ENCODE measurements around the gene RNF8.
"Not testable (repeated sequence)": the region's sequence is repeated elsewhere in the genome, so short reads cannot be mapped to it uniquely, and the experiment has no call there.

The RNF8 gene

GRCh38 chr6:37307484-37307883 lies 46.3 kb upstream of the RNF8 start:
- not testable (repeated sequence) for H2BK12ac ChIP-seq (ENCODE audit: low read length); H3K9ac ChIP-seq (ENCODE audit: low read length); H3K14ac ChIP-seq (ENCODE audit: low read length); H2BK5ac ChIP-seq (ENCODE audit: low read depth, low read length, poor library complexity); H4K12ac ChIP-seq (ENCODE audit: low read depth, low read length); H2AK5ac ChIP-seq (ENCODE audit: low read length); H3K18ac ChIP-seq (ENCODE audit: low read length); H4K91ac ChIP-seq (ENCODE audit: low read depth, low read length); H3K4me2 ChIP-seq (ENCODE audit: low read length); H3K27me3 ChIP-seq (ENCODE audit: insufficient read depth, low read length); H3K27ac ChIP-seq (ENCODE audit: low read depth, low read length); H3K23ac ChIP-seq (ENCODE audit: low read length); H3K4me3 ChIP-seq (ENCODE audit: low read depth, low read length); H2AFZ ChIP-seq (ENCODE audit: insufficient read depth, low read length, poor library complexity); H4K8ac ChIP-seq (ENCODE audit: low read depth, low read length); H3K79me2 ChIP-seq (ENCODE audit: control insufficient read depth, insufficient read depth, low read length, poor library complexity); H3K4ac ChIP-seq (ENCODE audit: low read depth, low read length); H2BK120ac ChIP-seq (ENCODE audit: insufficient read depth, low read length, poor library complexity); H3K9me3 ChIP-seq (ENCODE audit: insufficient read depth, low read depth, low read length); H3K79me1 ChIP-seq (ENCODE audit: low read length)
- peak in 1 of 2 donors; percentile 15 for DNase-seq
- H3K4me1 ChIP-seq (ENCODE audit: control insufficient read depth in 1 of 2, insufficient read depth in 2 of 2, low read length in 2 of 2) = peaks cover 10 to 17% of the 10 kb centered on the region in 2 experiments
- WGBS (ENCODE audit: extremely low coverage, insufficient coverage, insufficient read length) = no CpG with 5 or more reads among the region's 10 CpGs
- peaks cover 2 to 10% of the 10 kb centered on the region in 2 experiments for H3K36me3 ChIP-seq (ENCODE audit: control insufficient read depth in 1 of 2, insufficient read depth in 2 of 2, low read length in 2 of 2)

GRCh38 chr6:37308069-37308815 lies 45.5 kb upstream of the RNF8 start:
- no peak overlapping the region for H4K12ac ChIP-seq (ENCODE audit: low read depth, low read length)
- H3K14ac ChIP-seq (ENCODE audit: low read length) = no peak overlapping the region
- no peaks in the 10 kb centered on the region for H3K27me3 ChIP-seq (ENCODE audit: insufficient read depth, low read length)
- no peaks in the 10 kb centered on the region for H3K79me2 ChIP-seq (ENCODE audit: control insufficient read depth, insufficient read depth, low read length, poor library complexity)
- H3K9me3 ChIP-seq (ENCODE audit: insufficient read depth, low read depth, low read length) = no peaks in the 10 kb centered on the region
- no peak overlapping the region for H3K4ac ChIP-seq (ENCODE audit: low read depth, low read length)
- DNase-seq = no peak
- no peak overlapping the region for H3K4me2 ChIP-seq (ENCODE audit: low read length)
- no peak overlapping the region for H3K27ac ChIP-seq (ENCODE audit: low read depth, low read length)
- H2BK120ac ChIP-seq (ENCODE audit: insufficient read depth, low read length, poor library complexity) = no peak overlapping the region
- H4K8ac ChIP-seq (ENCODE audit: low read depth, low read length) = no peak overlapping the region
- peaks cover 10 to 17% of the 10 kb centered on the region in 2 experiments for H3K4me1 ChIP-seq (ENCODE audit: control insufficient read depth in 1 of 2, insufficient read depth in 2 of 2, low read length in 2 of 2)
- H3K18ac ChIP-seq (ENCODE audit: low read length) = no peak overlapping the region
- H2BK12ac ChIP-seq (ENCODE audit: low read length) = no peak overlapping the region
- H3K79me1 ChIP-seq (ENCODE audit: low read length) = no peaks in the 10 kb centered on the region
- peaks cover 6 to 8% of the 10 kb centered on the region in 2 experiments for H3K36me3 ChIP-seq (ENCODE audit: control insufficient read depth in 1 of 2, insufficient read depth in 2 of 2, low read length in 2 of 2)
- H2BK5ac ChIP-seq (ENCODE audit: low read depth, low read length, poor library complexity) = no peak overlapping the region
- no CpG with 5 or more reads among the region's 5 CpGs for WGBS (ENCODE audit: extremely low coverage, insufficient coverage, insufficient read length)
- H3K9ac ChIP-seq (ENCODE audit: low read length) = no peak overlapping the region
- no peak overlapping the region for H3K23ac ChIP-seq (ENCODE audit: low read length)
- H3K4me3 ChIP-seq (ENCODE audit: low read depth, low read length) = no peak overlapping the region
- H4K91ac ChIP-seq (ENCODE audit: low read depth, low read length) = no peak overlapping the region
- no peak overlapping the region for H2AFZ ChIP-seq (ENCODE audit: insufficient read depth, low read length, poor library complexity)
- H2AK5ac ChIP-seq (ENCODE audit: low read length) = no peak overlapping the region

GRCh38 chr6:37309046-37309445 lies 44.7 kb upstream of the RNF8 start:
- Histone ChIP-seq H2AK5ac (ENCODE audit: low read length) (no peak overlapping the region), H3K18ac (ENCODE audit: low read length) (no peak overlapping the region), H3K4me1 (ENCODE audit: control insufficient read depth in 1 of 2, insufficient read depth in 2 of 2, low read length in 2 of 2) (peaks cover 8 to 17% of the 10 kb centered on the region in 2 experiments), H4K8ac (ENCODE audit: low read depth, low read length) (no peak overlapping the region), H3K4me2 (ENCODE audit: low read length) (no peak overlapping the region), H2BK12ac (ENCODE audit: low read length) (no peak overlapping the region), H2BK5ac (ENCODE audit: low read depth, low read length, poor library complexity) (no peak overlapping the region), H3K9ac (ENCODE audit: low read length) (no peak overlapping the region), H3K36me3 (ENCODE audit: control insufficient read depth in 1 of 2, insufficient read depth in 2 of 2, low read length in 2 of 2) (peaks cover 9 to 17% of the 10 kb centered on the region in 2 experiments), H3K9me3 (ENCODE audit: insufficient read depth, low read depth, low read length) (no peaks in the 10 kb centered on the region), H3K14ac (ENCODE audit: low read length) (no peak overlapping the region), H3K4ac (ENCODE audit: low read depth, low read length) (no peak overlapping the region), H3K79me1 (ENCODE audit: low read length) (no peaks in the 10 kb centered on the region), H3K4me3 (ENCODE audit: low read depth, low read length) (no peak overlapping the region), H3K27ac (ENCODE audit: low read depth, low read length) (no peak overlapping the region), H2AFZ (ENCODE audit: insufficient read depth, low read length, poor library complexity) (no peak overlapping the region), H4K91ac (ENCODE audit: low read depth, low read length) (no peak overlapping the region), H3K27me3 (ENCODE audit: insufficient read depth, low read length) (no peaks in the 10 kb centered on the region), H3K79me2 (ENCODE audit: control insufficient read depth, insufficient read depth, low read length, poor library complexity) (no peaks in the 10 kb centered on the region), H4K12ac (ENCODE audit: low read depth, low read length) (no peak overlapping the region), H2BK120ac (ENCODE audit: insufficient read depth, low read length, poor library complexity) (no peak overlapping the region), H3K23ac (ENCODE audit: low read length) (no peak overlapping the region)
- no peak for DNase-seq
- no CpG with 5 or more reads among the region's 1 CpG for WGBS (ENCODE audit: extremely low coverage, insufficient coverage, insufficient read length)

GRCh38 chr6:37309692-37310091 lies 44.1 kb upstream of the RNF8 start:
- Histone ChIP-seq H4K91ac (ENCODE audit: low read depth, low read length) (no peak overlapping the region), H3K9ac (ENCODE audit: low read length) (no peak overlapping the region), H2BK12ac (ENCODE audit: low read length) (no peak overlapping the region), H3K9me3 (ENCODE audit: insufficient read depth, low read depth, low read length) (no peaks in the 10 kb centered on the region), H2AK5ac (ENCODE audit: low read length) (no peak overlapping the region), H3K79me2 (ENCODE audit: control insufficient read depth, insufficient read depth, low read length, poor library complexity) (no peaks in the 10 kb centered on the region), H3K79me1 (ENCODE audit: low read length) (no peaks in the 10 kb centered on the region), H4K8ac (ENCODE audit: low read depth, low read length) (no peak overlapping the region), H3K4me1 (ENCODE audit: control insufficient read depth in 1 of 2, insufficient read depth in 2 of 2, low read length in 2 of 2) (peaks cover 8 to 17% of the 10 kb centered on the region in 2 experiments), H3K18ac (ENCODE audit: low read length) (no peak overlapping the region), H3K27ac (ENCODE audit: low read depth, low read length) (no peak overlapping the region), H3K36me3 (ENCODE audit: control insufficient read depth in 1 of 2, insufficient read depth in 2 of 2, low read length in 2 of 2) (peaks cover 11 to 21% of the 10 kb centered on the region in 2 experiments), H3K27me3 (ENCODE audit: insufficient read depth, low read length) (no peaks in the 10 kb centered on the region), H2BK5ac (ENCODE audit: low read depth, low read length, poor library complexity) (no peak overlapping the region), H3K23ac (ENCODE audit: low read length) (no peak overlapping the region), H2BK120ac (ENCODE audit: insufficient read depth, low read length, poor library complexity) (no peak overlapping the region), H3K4ac (ENCODE audit: low read depth, low read length) (no peak overlapping the region), H2AFZ (ENCODE audit: insufficient read depth, low read length, poor library complexity) (no peak overlapping the region), H3K4me3 (ENCODE audit: low read depth, low read length) (no peak overlapping the region), H4K12ac (ENCODE audit: low read depth, low read length) (no peak overlapping the region), H3K4me2 (ENCODE audit: low read length) (no peak overlapping the region), H3K14ac (ENCODE audit: low read length) (no peak overlapping the region)
- DNase-seq = no peak
- WGBS (ENCODE audit: extremely low coverage, insufficient coverage, insufficient read length) = no CpG with 5 or more reads among the region's 3 CpGs
